Right ventricle myocardium inferior (tissue), 1 donor: ENCODE measurements around the gene GPATCH1. TPM values are rescaled to one million over a fixed set of nuclear protein-coding genes. Genes with fewer than 3 reads are reported as not detected.
A peak's percentile ranks its signal among the peaks of the same experiment; 100 is the strongest.
"Not testable (repeated sequence)": the region's sequence is repeated elsewhere in the genome, so short reads cannot be mapped to it uniquely, and the experiment has no call there.

ENCODE experiments used
- ATAC-seq: fragments of 200-7000 bp; cut with Tn5 transposase; one replicate; pipeline ENCODE4 v1.9.1; 2020; ENCODE audit warnings: mild to moderate bottlenecking, moderate library complexity
- DNase-seq: peaks from one replicate; pipeline ENCODE4 v3.0.0; 2021; ENCODE audit errors: missing footprints
- intact Hi-C: fragments of 100-400 bp; cut with DNase I; formaldehyde crosslinking; loops from one replicate; pipeline ENCODE4 v1.11.0; 2022
- long read RNA-seq: library from polyadenylated mRNA; unstranded; transcript quantifications from one replicate; pipeline ENCODE4 v2.0.0, GENCODE V29; 2021
- total RNA-seq: library from RNA; stranded (reverse); fragmentation: NEBNext Ultra II Directional; extraction: Animal tissue kit (Norgen Biotek cat#: 25700); gene quantifications from one replicate; pipeline ENCODE4 v1.2.1, GENCODE V29; 2021
- donor health status: DM: no; HTN: yes; CAD: no; lungs with severe emphysema.

GPATCH1 gene, protein sequence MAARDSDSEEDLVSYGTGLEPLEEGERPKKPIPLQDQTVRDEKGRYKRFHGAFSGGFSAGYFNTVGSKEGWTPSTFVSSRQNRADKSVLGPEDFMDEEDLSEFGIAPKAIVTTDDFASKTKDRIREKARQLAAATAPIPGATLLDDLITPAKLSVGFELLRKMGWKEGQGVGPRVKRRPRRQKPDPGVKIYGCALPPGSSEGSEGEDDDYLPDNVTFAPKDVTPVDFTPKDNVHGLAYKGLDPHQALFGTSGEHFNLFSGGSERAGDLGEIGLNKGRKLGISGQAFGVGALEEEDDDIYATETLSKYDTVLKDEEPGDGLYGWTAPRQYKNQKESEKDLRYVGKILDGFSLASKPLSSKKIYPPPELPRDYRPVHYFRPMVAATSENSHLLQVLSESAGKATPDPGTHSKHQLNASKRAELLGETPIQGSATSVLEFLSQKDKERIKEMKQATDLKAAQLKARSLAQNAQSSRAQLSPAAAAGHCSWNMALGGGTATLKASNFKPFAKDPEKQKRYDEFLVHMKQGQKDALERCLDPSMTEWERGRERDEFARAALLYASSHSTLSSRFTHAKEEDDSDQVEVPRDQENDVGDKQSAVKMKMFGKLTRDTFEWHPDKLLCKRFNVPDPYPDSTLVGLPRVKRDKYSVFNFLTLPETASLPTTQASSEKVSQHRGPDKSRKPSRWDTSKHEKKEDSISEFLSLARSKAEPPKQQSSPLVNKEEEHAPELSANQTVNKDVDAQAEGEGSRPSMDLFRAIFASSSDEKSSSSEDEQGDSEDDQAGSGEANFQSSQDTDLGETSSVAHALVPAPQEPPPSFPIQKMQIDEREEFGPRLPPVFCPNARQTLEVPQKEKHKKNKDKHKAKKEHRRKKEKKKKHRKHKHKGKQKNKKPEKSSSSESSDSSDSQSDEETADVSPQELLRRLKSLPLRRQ
- 6.5 TPM for total RNA-seq
- long read RNA-seq, transcript GPATCH1-201 (20 exons, 3,492 nt): major isoform, 5 of 6 reads
- long read RNA-seq, partial matches to known transcripts: 1 of 6 reads
- long read RNA-seq, other reads (novel, unspliced or antisense): 0 of 6 reads

DNA sequence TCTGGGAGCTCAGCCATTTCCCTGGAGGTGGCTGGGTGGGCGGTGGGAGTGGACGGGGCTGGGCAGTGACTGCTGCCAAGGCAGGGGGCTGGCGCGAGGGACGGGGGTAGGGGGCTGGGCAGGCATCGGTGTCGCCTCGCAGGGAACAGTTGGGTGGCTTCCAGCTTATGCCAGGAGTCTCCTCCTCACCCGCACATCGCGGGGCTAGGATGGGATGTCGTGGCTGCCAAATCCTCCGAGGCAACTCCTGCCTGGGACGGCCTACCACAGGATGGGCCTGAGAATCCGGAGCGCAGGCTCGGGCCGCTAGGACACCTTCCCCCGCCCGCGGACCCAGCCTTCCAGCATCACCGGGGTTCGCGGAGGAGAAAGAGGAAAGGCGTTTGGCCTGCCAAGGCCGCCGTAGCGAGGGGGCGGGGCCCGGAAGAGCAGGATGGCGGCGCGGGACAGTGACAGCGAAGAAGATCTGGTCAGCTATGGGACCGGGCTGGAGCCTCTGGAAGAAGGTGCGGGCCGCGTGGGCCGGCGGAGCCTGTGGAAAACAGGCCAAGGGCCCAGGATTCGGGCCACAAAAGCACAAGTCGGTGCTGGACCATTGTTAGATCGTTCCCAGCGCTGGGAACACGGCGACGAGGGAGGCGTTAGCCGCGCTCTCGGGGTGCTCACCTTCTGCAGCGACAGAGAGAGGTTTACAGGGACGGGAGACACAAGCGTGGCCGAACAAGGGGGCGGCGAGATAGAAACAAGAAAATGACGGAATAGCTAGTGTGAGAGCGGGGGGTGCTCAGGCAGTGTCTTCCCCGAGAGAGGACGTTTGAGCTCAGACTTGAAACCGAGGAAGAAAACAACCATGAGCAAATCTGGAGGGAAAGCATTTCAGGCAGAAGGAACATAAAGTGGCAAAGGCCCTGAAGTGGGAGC, at the start of gene GPATCH1:
TSS of gene GPATCH1 (plus strand) at position 421 of the 921 bp plus-strand sequence. CDS start at position 434, 13 bp downstream.
- intact Hi-C loops: loop anchor here (5.0 kb wide), 1 partner anchor 109 kb away; the partner anchor contains the start of genes CEP89 and FAAP24
- ATAC-seq (peak; percentile 96), DNase-seq (peak; percentile 96)

GRCh38 chr19:33032218-33032781, 48.7 kb upstream of the GPATCH1 start:
- ATAC-seq: no peak
- DNase-seq: no peak
- intact Hi-C loops: no loop called here

- ATAC-seq (no peak), DNase-seq (no peak)
- intact Hi-C loops: no loop called here
Observed at GRCh38 chr19:33035461-33035860, 45.5 kb upstream of the GPATCH1 start.

DNA sequence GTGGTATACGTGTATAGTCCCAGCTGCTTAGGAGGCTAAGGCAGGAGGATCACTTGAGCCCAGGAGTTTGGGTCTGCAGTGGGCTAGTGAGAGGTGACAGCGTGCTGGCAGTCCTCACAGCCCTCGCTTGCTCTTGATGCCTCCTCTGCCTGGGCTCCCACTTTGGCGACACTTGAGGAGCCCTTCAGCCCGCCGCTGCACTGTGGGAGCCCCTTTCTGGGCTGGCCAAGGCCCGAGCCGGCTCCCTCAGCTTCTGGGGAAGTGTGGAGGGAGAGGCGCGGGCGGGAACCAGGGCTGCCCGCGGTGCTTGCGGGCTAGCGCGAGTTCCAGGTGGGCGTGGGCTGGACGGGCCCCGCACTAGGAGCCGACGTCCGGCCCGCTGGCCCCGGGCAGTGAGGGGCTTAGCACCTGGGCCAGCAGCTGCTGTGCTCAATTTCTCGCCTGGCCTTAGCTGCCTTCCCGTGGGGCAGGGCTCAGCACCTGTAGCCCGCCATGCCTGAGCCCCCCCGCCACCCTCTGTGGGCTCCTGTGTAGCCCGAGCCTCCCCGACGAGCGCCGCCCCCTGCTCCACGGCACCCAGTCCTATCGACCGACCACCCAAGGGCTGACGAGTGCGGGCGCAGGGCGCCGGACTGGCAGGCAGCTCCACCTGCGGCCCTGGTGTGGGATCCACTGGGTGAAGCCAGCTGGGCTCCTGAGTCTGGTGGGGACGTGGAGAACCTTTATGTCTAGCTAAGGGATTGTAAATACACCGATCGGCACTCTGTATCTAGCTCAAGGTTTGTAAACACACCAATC, 44.4 kb upstream of the GPATCH1 start:
- DNase-seq, ATAC-seq, intact Hi-C loops: not testable (repeated sequence)

DNA sequence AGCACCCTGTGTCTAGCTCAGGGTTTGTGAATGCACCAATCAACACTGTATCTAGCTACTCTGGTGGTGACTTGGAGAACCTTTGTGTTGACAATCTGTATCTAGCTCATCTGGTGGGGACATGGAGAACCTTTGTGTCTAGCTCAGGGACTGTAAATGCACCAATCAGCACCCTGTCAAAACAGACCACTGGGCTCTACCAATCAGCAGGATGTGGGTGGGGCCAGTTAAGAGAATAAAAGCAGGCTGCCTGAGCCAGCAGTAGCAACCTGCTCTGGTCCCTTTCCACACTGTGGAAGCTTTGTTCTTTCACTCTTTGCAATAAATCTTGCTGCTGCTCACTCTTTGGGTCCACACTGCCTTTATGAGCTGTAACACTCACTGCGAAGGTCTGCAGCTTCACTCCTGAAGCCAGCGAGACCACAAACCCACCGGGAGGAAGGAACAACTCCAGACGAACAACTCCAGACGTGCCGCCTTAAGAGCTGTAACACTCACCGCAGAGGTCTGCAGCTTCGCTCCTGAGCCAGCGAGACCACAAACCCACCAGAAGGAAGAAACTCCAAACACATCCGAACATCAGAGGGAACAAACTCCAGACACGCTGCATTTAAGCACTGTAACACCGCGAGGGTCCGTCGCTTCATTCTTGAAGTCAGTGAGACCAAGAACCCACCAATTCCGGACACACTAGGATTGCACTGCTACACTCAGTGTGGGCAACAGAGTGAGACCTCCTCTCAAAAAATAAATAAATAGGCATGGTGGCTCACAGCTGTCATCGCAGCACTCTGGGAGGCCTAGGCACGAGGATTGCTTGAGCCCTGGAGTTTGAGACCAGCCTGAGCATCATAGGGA, 43.6 kb upstream of the GPATCH1 start:
- intact Hi-C loops: not testable (repeated sequence)

DNA sequence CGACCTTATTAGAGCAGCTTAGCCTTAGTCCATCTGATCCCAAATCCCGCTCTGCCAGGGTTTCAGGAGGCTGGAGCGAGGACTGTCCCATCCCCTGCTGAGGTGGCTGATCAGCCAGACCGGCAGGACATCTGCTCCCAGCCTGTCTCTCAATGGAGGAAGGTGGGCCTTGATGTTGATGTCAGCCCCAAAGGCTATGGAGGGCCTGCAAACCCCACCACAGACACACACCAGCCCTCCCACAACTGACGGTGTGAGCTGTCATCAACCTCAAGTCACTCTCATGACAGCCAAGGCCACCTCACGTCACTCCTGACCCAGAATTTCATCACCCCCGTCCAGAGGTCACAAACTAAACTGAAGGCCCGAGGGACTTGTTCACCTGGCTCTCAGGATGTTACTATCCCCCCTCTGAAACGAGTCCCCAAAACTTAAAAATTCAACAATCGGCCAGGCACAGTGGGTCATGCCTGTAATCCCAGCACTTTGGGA, 41.8 kb upstream of the GPATCH1 start:
- DNase-seq: no peak
- intact Hi-C loops: no loop called here
- ATAC-seq: peak; percentile 13

More for the DNA sequence above, 43.6 kb upstream of the GPATCH1 start:
- DNase-seq, ATAC-seq: not testable (repeated sequence)

DNA sequence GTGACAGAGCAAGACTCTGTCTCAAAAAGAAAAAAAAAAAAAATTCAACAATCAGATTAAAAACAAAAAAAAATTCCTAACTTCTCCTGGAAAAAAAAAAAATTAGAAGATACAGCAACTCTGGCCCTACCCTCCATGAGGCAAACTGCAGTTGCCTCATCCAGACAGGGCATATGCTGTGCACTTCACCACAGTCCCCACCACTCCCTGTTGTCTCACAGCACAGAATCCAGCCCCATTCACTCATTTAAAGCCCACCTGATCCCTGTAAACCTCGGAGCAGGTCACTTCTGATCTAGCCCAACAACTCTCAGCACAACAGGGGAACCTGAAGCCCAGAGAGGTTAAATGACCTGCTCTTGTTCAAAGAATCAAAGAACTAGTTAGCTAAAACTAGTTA, 41.2 kb upstream of the GPATCH1 start:
- no peak for ATAC-seq
- intact Hi-C loops: no loop called here
- DNase-seq: no peak

- no peak for DNase-seq
- no peak for ATAC-seq
- intact Hi-C loops: no loop called here
Observed at GRCh38 chr19:33040994-33041827, 39.8 kb upstream of the GPATCH1 start.

GRCh38 chr19:33041828-33042160, 39.2 kb upstream of the GPATCH1 start:
- ATAC-seq, intact Hi-C loops, DNase-seq: not testable (repeated sequence)

DNA sequence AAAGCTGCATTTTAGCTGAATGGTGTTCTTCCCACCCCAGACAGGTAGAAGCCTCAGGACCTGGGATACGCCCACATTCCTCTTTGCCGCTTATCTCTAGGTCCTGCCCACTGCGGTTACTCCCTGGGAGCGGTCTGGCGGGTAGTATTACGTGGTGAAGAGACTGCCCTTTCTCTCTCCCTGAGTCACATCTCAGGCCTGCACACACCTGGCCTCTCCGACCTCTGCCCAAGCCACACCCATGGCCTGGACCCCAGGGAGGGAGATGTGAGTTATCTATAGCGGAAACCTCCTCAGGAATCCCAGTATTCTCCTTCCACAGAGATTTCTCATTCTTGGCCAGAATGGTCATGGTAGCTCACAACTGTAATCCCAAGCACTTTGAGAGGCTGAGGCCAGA, 33.6 kb upstream of the GPATCH1 start:
- intact Hi-C loops: no loop called here
- ATAC-seq (peak; percentile 44), DNase-seq (no peak)

DNA sequence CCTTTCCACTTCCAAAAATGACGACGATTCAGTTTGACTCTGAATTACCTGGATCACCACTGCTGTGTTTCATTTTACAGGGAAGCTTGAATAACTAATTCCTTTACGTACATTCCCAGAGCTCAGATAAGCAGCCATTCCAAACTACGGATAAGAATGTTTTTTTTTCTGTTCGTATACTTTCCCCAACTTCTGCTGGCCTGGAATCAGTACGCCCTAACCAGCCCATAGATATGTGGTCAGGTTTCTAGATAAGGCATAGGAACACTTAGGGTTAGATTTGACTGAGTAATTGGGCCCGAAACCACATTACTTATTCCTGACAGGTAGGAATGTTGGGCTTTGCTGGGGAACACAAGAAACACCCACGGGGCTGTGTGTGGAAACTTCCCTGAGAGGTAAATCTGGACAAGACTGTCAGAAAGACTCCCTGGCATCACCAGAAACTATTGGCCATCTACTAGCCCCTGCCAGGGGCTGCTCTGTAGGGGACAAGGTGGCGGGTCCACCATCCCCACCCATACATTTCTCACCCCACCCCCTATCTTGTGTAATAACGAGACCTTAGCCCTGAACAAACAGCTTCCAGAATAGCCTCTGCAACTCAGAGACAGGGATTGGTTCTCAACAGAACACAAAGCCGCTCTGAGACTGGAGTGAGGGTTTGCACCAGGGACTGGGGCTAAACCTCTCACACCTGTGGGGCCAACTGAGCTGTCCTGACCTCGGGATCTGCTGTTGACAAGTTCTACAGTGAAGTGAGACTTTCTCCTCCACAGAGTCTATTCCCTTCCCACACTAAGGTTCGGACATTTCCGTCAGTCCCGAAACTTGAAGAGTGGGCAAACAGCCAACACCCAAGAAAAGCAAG, 31.9 kb upstream of the GPATCH1 start:
- ATAC-seq (no peak), DNase-seq (no peak)
- intact Hi-C loops: no loop called here

DNA sequence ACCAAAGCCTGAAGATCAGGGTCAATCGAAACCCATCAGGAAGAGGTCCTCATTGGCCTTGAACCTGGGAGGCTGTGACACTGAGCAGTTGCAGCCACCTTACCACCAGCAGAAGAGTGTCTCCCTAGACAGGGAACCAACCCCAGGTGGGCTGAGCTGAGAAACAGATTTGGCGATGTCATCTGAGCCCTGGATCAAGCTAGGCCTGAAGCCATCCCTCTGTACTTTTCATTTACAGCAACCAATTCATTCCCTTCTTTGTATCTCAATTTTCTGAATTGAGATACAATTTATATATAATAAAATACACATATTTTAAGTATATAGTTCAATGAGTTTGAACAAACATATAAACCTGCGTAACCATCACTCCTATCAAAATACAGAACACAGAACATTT, 30.9 kb upstream of the GPATCH1 start:
- ATAC-seq (no peak), DNase-seq (no peak)
- intact Hi-C loops: no loop called here

DNA sequence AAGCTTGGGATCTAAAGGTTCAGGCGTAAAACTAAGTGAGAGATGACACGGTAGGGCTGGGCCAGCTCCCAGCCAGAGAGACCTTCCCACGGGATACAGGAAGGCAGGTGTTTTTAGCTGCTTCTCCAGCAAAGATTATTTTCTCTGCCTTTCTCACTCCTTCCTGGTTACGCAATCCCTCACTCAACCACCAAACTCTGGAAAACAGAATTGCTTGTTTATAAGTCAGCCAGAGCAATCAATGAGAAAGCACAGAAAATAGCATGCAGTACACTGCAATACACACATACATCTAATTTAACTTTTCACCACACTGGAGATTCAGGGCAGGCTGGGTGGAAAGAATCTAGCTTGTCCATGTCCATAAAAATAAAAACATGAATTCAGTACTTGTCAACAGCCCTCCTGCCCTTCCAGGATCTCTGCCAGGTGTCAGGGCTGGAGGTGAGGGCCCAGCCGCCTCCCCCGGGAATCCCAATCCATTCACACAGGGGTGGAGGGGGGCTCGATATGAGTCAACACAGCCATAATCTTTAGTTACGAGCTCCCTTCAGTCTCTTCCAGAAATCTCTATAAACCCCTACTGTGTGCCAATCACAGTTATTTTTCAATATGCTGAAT, 28.5 kb upstream of the GPATCH1 start:
- intact Hi-C loops: no loop called here
- peak; percentile 46 for ATAC-seq
- no peak for DNase-seq

DNA sequence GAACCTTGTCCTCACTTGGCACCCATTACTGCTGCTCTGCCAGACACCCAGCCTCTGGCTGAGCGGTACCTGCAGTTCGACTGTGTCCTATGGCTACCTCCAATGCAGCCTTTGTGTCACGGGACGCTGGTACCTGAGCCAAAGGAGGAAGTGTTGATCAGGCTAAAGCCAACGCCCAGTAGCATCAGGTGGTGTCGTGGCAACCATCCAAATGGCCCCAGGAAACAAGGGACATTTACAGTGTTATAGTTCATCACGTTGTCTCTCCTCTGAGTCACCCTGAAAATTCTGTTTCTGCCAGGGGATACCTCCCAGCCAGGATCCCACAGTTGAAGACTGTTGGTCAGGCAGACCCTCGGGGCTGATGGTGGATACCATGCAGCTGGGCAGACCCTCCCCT, 26.4 kb upstream of the GPATCH1 start:
- no peak for DNase-seq
- intact Hi-C loops: no loop called here
- ATAC-seq: no peak
